Measurements from ENCODE around the gene ABHD2.
"Not testable (repeated sequence)": the region's sequence is repeated elsewhere in the genome, so short reads cannot be mapped to it uniquely, and the experiment has no call there.

Gene ABHD2

DNA sequence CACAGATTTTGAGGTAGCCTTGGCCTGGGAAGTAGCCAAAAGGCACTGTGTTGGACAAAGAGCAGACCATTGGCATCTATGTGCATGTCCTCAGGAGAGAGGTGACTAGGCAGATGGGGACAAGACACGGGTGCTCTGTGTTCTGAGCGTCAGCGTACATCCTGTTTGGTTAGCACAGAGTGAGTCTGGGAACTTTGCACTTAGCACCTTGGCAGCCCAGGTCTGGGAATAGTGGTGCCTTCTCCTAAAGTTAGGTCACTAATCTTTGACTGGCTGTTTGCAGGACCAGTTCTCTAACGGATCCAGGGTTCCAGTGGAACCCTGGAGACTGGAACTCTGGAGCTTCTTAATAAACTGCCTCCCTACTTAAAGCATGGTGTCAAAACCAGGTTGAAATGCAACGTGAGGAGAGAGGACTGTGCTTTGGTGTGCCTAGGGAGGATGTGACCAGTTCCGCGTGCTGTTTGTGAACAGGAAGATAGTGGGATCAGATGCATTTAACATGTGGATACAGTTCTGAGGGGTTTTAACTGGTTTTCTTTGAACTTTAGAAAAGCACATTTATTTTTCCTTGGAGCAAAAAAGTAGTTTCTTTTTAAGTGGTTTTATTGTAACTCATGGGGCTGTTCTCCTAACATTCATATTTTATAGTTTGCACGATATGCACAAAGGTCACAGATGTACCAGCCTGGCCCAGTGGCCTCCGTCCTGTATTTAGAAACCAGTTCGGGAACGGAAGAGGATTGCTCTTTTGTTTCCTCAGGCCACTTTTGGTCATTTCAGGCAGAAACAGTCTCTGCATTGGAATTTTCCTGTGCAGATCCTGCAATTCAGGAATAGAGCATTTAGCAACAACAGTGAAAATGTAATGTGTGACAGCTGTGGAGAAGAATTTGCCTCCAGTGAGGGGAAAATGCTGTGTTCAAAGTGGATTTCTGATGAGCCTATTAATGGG, 48.8 kb downstream of the ABHD2 start:
- Histone ChIP-seq H3K9me3 (ENCODE audit: control insufficient read depth, low read length) (no peaks in the 10 kb centered on the region), H3K36me3 (ENCODE audit: control insufficient read depth, insufficient read depth, low read length) (peaks cover 6% of the 10 kb centered on the region), H3K27me3 (replicated peaks; ENCODE audit: control insufficient read depth, insufficient read depth, low read length, poor library complexity, severe bottlenecking) (no peaks in the 10 kb centered on the region), H3K27ac (ENCODE audit: insufficient read depth, low read length, poor library complexity, severe bottlenecking) (no peak overlapping the region), H3K4me1 (ENCODE audit: control insufficient read depth, insufficient read depth, low read length, poor library complexity, severe bottlenecking) (no peaks in the 10 kb centered on the region), H3K4me3 (ENCODE audit: insufficient read depth, low read depth, low read length, poor library complexity, severe bottlenecking) (no peak overlapping the region)
- DNase-seq: no peak

DNA sequence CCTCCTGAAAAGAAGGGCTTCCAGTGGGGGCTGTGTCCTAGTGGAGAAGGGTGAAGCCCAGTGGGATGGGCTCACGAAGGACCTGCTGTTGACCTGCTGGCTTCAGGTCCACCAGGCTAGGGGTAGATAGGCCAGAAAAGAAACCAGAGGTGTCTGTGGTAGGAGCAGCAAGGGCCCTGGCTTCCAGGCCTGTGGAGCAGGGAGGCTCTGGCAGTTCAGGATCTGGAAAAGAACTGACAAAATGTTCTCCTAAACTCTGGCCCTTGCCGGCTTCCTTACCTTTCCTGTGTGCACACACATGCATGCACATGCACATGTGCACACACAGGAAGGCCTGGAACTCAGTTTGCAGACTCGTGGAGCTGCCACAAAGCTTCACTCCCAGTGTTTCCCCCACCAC, 49.7 kb downstream of the ABHD2 start:
- Histone ChIP-seq H3K4me1 (ENCODE audit: control insufficient read depth, insufficient read depth, low read length, poor library complexity, severe bottlenecking) (no peaks in the 10 kb centered on the region), H3K27ac (ENCODE audit: insufficient read depth, low read length, poor library complexity, severe bottlenecking) (no peak overlapping the region), H3K4me3 (ENCODE audit: insufficient read depth, low read depth, low read length, poor library complexity, severe bottlenecking) (no peak overlapping the region), H3K27me3 (replicated peaks; ENCODE audit: control insufficient read depth, insufficient read depth, low read length, poor library complexity, severe bottlenecking) (no peaks in the 10 kb centered on the region), H3K36me3 (ENCODE audit: control insufficient read depth, insufficient read depth, low read length) (peaks cover 6% of the 10 kb centered on the region), H3K9me3 (ENCODE audit: control insufficient read depth, low read length) (no peaks in the 10 kb centered on the region)
- DNase-seq: no peak

DNA sequence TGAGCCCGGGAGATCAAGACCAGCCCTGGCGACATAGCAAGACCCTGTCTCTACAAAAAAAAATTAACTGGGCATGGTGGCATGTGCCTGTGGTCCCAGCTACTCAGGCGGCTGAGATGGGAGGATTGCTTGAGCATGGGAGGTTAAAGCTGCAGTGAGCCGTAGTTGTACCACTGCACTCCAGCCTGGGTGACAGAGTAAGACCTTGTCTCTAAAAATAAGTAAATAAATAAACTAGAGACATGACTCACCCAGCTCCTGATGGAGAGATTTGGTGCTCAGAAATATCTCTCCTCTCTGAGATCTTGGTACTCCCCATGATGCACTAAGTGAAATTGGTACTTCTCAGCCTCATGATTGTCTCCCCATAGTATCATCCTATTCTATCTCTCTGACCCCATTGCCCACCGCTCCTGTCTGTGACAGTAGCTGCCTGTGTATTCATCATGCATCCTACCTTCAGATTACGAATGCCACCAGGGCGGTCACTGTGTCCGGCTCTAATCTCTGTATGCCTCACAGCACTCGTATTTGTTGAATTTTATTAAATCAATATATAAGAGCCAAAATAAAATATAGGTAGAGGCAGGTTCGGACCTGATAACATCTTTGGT, 50.9 kb downstream of the ABHD2 start:
- no peaks in the 10 kb centered on the region for H3K27me3 ChIP-seq (replicated peaks; ENCODE audit: control insufficient read depth, insufficient read depth, low read length, poor library complexity, severe bottlenecking)
- no peaks in the 10 kb centered on the region for H3K4me1 ChIP-seq (ENCODE audit: control insufficient read depth, insufficient read depth, low read length, poor library complexity, severe bottlenecking)
- H3K4me3 ChIP-seq (ENCODE audit: insufficient read depth, low read depth, low read length, poor library complexity, severe bottlenecking): no peak overlapping the region
- H3K36me3 ChIP-seq (ENCODE audit: control insufficient read depth, insufficient read depth, low read length): peaks cover 6% of the 10 kb centered on the region
- H3K27ac ChIP-seq (ENCODE audit: insufficient read depth, low read length, poor library complexity, severe bottlenecking): no peak overlapping the region
- DNase-seq: no peak
- no peaks in the 10 kb centered on the region for H3K9me3 ChIP-seq (ENCODE audit: control insufficient read depth, low read length)

DNA sequence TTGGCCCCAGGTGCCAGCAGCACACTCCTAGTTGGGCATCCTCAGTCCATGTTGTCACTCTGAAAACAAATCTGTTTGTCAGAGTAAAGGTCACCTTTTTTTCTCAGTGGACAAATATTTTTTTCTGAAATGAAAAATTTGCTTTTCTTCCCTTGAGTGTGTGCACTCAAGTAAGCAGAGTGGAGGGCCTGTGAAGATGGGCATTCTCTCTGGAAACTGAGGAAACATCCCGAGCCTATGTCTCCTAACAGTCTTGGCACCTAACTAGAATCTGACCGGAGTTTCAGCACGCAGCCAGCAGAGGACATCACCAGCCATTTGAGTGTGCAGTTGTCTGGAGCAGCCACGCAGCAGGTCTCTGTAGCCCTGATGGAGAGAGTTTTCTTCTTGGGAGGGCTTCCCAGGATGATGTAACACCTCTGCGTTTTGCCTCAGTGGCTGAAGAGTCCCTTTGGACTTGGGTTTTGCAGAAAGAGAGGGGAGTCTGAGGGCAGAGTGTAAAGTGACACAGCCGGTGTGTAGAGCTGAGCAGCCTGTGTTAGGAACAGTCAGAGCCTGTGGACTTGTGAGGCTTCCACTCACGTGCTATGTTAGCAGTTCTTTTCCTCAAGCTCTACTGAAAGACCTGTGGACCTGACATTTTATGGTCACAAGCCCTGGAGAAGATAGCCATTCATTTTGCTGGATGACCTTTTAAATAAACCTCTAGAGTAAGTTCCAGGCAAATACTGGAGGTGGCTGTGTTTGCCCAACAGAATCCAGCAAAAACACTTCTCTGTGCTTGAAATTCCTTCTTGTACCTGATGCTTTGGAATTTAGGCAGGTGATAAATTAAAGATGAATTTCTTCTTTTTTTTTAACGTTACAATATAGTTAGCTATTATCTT, 51.6 kb downstream of the ABHD2 start:
- peaks cover 6% of the 10 kb centered on the region for H3K36me3 ChIP-seq (ENCODE audit: control insufficient read depth, insufficient read depth, low read length)
- H3K4me1 ChIP-seq (ENCODE audit: control insufficient read depth, insufficient read depth, low read length, poor library complexity, severe bottlenecking): no peaks in the 10 kb centered on the region
- H3K4me3 ChIP-seq (ENCODE audit: insufficient read depth, low read depth, low read length, poor library complexity, severe bottlenecking): no peak overlapping the region
- H3K27me3 ChIP-seq (replicated peaks; ENCODE audit: control insufficient read depth, insufficient read depth, low read length, poor library complexity, severe bottlenecking): no peaks in the 10 kb centered on the region
- H3K27ac ChIP-seq (ENCODE audit: insufficient read depth, low read length, poor library complexity, severe bottlenecking): no peak overlapping the region
- no peaks in the 10 kb centered on the region for H3K9me3 ChIP-seq (ENCODE audit: control insufficient read depth, low read length)
- no peak for DNase-seq

DNA sequence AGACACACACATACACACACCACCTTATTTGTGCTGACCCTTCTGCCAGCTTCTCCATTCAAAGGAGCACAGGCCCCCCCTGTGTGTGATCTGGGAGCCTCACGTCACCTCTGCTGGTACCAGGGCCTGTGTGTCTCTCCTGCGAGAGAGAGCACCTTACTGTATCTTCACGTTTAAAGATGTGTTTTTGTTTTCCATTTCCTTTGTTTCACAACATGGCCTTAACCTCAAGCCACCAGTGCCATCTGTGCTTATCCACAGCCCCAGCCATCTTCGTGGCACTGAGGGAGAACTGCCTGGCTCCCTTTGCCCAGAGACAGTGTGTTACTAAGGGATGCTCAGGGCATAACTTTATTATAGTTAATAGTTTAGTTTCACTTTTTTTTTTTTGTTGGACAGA, 52.3 kb downstream of the ABHD2 start:
- H3K27ac ChIP-seq (ENCODE audit: insufficient read depth, low read length, poor library complexity, severe bottlenecking): no peak overlapping the region
- H3K9me3 ChIP-seq (ENCODE audit: control insufficient read depth, low read length): no peaks in the 10 kb centered on the region
- H3K4me3 ChIP-seq (ENCODE audit: insufficient read depth, low read depth, low read length, poor library complexity, severe bottlenecking): no peak overlapping the region
- DNase-seq: no peak
- H3K4me1 ChIP-seq (ENCODE audit: control insufficient read depth, insufficient read depth, low read length, poor library complexity, severe bottlenecking): no peaks in the 10 kb centered on the region
- peaks cover 6% of the 10 kb centered on the region for H3K36me3 ChIP-seq (ENCODE audit: control insufficient read depth, insufficient read depth, low read length)
- H3K27me3 ChIP-seq (replicated peaks; ENCODE audit: control insufficient read depth, insufficient read depth, low read length, poor library complexity, severe bottlenecking): no peaks in the 10 kb centered on the region

DNA sequence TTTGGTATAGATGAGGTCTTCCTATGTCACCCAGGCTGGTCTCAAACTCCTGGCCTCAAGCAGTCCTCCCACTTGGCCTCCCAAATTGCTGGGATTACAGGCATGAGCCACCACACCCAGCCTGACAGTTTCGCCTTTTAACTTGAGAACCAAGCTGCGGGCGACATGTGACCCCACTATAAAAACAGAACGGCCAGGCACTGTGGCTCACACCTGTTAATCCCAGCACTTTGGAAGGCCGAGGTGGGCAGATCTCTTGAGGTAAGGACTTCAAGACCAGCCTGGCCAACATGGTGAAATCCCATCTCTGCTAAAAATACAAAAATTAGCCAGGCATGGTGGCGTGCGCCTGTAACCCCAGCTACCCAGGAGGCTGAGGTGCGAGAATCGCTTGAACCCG, 52.9 kb downstream of the ABHD2 start:
- DNase-seq; H3K9me3 ChIP-seq (ENCODE audit: control insufficient read depth, low read length); H3K4me1 ChIP-seq (ENCODE audit: control insufficient read depth, insufficient read depth, low read length, poor library complexity, severe bottlenecking); H3K4me3 ChIP-seq (ENCODE audit: insufficient read depth, low read depth, low read length, poor library complexity, severe bottlenecking); H3K27me3 ChIP-seq (replicated peaks; ENCODE audit: control insufficient read depth, insufficient read depth, low read length, poor library complexity, severe bottlenecking); H3K36me3 ChIP-seq (ENCODE audit: control insufficient read depth, insufficient read depth, low read length); H3K27ac ChIP-seq (ENCODE audit: insufficient read depth, low read length, poor library complexity, severe bottlenecking): not testable (repeated sequence)

DNA sequence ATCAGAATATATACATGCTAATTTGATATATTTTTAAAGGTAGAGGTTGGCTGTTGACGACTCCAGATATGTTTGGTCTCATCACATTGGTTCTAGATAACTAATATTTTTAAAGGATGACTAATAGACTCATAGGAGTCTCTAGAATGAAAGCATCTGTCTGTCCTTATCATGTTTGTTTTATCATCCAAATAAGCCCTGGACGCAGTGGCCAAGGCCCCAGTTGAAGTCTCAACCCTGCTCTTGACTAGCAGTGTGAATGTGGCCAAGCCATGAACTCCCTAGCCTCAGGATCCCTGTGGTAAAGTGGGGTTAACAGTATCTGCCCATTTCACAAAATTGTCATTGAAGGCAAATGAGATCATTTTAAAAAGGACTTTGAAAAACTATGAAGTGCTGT, 53.6 kb downstream of the ABHD2 start:
- DNase-seq: no peak
- Histone ChIP-seq H3K27me3 (replicated peaks; ENCODE audit: control insufficient read depth, insufficient read depth, low read length, poor library complexity, severe bottlenecking) (no peaks in the 10 kb centered on the region), H3K4me1 (ENCODE audit: control insufficient read depth, insufficient read depth, low read length, poor library complexity, severe bottlenecking) (no peaks in the 10 kb centered on the region), H3K4me3 (ENCODE audit: insufficient read depth, low read depth, low read length, poor library complexity, severe bottlenecking) (no peak overlapping the region), H3K9me3 (ENCODE audit: control insufficient read depth, low read length) (no peaks in the 10 kb centered on the region), H3K27ac (ENCODE audit: insufficient read depth, low read length, poor library complexity, severe bottlenecking) (no peak overlapping the region), H3K36me3 (ENCODE audit: control insufficient read depth, insufficient read depth, low read length) (peaks cover 6% of the 10 kb centered on the region)

DNA sequence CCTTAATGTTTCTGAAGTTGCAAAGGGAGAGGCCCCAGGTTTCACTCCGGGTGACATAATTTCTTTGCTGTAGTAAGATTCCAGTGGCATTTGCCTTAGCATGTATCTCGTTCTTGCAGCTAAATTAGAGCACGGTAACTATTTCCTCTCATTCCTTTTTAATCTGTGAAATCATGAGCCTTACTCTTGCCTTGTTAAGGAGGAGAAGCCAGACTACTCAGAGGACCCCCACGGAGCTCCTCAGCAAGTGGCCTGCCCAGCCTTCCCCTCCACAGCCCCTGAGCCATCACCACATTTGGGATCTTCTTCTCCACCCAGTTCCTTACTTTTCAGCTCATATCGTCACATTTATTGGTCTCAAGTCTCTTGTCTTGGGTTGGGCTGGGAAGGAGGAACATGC, 54.2 kb downstream of the ABHD2 start:
- DNase-seq: no peak
- Histone ChIP-seq H3K4me1 (ENCODE audit: control insufficient read depth, insufficient read depth, low read length, poor library complexity, severe bottlenecking) (no peaks in the 10 kb centered on the region), H3K27me3 (replicated peaks; ENCODE audit: control insufficient read depth, insufficient read depth, low read length, poor library complexity, severe bottlenecking) (no peaks in the 10 kb centered on the region), H3K27ac (ENCODE audit: insufficient read depth, low read length, poor library complexity, severe bottlenecking) (no peak overlapping the region), H3K4me3 (ENCODE audit: insufficient read depth, low read depth, low read length, poor library complexity, severe bottlenecking) (no peak overlapping the region), H3K36me3 (ENCODE audit: control insufficient read depth, insufficient read depth, low read length) (peaks cover 6% of the 10 kb centered on the region), H3K9me3 (ENCODE audit: control insufficient read depth, low read length) (no peaks in the 10 kb centered on the region)

DNA sequence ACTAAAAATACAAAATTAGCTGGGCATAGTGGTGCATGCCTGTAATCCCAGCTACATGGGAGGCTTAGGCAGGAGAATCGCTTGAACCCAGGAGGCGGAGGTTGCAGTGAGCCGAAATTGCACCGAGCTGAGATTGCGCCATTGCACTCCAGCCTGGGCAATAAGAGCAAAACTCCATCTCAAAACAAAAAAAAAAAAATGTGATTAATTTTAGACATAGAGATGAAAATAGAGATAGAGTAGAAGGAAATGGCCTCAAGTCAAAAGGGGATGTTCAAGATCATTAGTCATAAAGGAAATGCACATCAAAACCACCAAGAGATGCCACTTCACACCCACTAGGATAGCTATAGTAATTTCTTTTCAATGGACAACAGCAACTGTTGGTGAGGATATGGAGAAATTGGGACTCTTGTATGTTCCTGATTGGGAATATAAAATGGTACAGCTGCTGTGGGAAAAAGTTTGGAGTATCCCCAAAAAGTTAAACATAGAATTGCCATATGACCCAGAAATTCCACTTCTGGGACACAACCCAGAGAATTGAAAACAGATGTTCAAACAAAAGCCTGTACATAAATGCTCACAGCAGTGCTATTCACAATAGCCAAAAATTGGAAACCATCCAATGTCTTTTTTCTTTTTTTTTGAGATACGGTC, 55.4 kb downstream of the ABHD2 start:
- Histone ChIP-seq H3K4me1 (ENCODE audit: control insufficient read depth, insufficient read depth, low read length, poor library complexity, severe bottlenecking) (no peaks in the 10 kb centered on the region), H3K36me3 (ENCODE audit: control insufficient read depth, insufficient read depth, low read length) (peaks cover 6% of the 10 kb centered on the region), H3K27ac (ENCODE audit: insufficient read depth, low read length, poor library complexity, severe bottlenecking) (no peak overlapping the region), H3K9me3 (ENCODE audit: control insufficient read depth, low read length) (no peaks in the 10 kb centered on the region), H3K4me3 (ENCODE audit: insufficient read depth, low read depth, low read length, poor library complexity, severe bottlenecking) (no peak overlapping the region), H3K27me3 (replicated peaks; ENCODE audit: control insufficient read depth, insufficient read depth, low read length, poor library complexity, severe bottlenecking) (no peaks in the 10 kb centered on the region)
- DNase-seq: no peak
